ENCODE data around the gene SPAG16.

SPAG16 gene

DNA sequence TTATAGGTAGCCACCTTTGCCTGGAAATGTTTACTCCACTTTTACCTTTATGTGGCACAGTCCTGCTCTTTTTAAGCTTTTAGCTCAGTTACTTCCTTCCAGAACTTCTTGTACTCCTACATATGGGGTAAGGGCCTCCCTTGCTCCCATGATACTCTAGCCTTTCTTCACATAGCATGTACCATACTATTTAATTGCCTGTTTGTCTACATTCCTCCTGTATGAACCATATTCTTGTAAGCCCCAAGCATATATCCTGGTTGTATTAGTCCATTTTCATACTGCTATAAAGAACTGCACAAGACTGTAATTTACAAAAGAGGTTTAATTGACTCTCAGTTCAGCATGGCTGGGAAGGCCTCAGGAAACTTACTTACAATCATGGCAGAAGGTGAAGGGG lies 1035.9 kb downstream of the SPAG16 start:
- no peak for DNase-seq

GRCh38 chr2:214322662-214323061 lies 1038.4 kb downstream of the SPAG16 start:
- no peak for DNase-seq

- DNase-seq = no peak
These were observed 1041.1 kb downstream of the SPAG16 start for GRCh38 chr2:214325404-214325803.

GRCh38 chr2:214328941-214329340 lies 1044.7 kb downstream of the SPAG16 start:
- no peak for DNase-seq

GRCh38 chr2:214341646-214342045 lies 1057.4 kb downstream of the SPAG16 start:
- no peak for DNase-seq

DNA sequence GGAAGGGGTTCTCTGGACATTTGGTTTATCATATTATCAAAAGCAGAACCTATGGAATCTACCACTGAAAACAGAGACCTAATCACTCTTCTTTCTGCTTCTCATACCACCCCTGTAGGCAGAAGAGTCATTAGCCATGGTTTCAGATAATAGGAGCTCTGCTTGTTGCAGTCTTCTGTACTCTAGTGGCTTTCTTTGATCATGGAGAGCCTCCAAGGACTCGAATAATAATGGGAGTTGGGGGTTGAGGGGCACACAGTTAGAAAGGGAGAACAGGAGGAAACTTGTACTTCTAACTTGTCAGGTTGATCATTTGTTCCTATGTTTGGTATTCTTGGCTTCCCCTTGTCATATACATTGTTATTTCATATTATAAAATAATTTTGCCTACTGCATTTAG lies 1074.2 kb downstream of the SPAG16 start:
- DNase-seq = no peak

GRCh38 chr2:214361116-214361515 lies 1076.9 kb downstream of the SPAG16 start:
- no peak for DNase-seq

DNA sequence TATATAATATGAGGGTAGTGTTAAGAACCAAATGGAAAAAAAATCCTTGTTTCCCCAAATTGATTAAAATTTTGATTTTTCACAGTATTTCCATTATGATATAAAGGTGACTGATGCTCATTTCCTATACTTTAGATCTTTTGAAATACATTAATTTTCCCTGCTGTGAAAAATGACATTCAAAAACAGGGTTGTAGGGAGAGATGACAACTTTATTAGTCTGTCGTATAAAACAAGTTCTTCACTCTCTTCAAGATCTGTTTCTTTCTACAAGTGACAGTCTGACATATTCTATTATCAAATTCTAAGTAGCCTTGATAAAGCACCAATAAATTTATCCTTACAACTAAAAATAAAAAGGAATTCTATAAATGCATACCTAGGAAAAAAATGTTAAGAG lies 1081.3 kb downstream of the SPAG16 start:
- no peak for DNase-seq

- no peak for DNase-seq
These were observed 1082.9 kb downstream of the SPAG16 start for GRCh38 chr2:214367171-214367570.

GRCh38 chr2:214376618-214377285 lies 1092.5 kb downstream of the SPAG16 start:
- DNase-seq = no peak

DNA sequence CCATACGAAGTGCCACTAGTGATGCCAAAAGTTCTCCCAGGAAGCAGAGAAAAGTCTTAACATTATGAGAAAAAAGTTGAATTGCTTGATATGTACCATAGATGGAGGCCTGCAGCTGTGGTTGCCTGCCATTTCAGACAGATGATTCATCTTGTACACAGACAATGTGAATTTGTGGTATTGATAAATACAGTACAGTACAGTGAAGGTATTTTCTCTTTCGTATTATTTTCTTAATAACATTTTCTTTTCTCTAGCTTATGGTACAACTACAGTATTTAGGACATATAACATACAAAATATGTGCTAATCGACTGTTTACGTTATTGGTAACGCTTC lies 1093.0 kb downstream of the SPAG16 start:
- no peak for DNase-seq

DNA sequence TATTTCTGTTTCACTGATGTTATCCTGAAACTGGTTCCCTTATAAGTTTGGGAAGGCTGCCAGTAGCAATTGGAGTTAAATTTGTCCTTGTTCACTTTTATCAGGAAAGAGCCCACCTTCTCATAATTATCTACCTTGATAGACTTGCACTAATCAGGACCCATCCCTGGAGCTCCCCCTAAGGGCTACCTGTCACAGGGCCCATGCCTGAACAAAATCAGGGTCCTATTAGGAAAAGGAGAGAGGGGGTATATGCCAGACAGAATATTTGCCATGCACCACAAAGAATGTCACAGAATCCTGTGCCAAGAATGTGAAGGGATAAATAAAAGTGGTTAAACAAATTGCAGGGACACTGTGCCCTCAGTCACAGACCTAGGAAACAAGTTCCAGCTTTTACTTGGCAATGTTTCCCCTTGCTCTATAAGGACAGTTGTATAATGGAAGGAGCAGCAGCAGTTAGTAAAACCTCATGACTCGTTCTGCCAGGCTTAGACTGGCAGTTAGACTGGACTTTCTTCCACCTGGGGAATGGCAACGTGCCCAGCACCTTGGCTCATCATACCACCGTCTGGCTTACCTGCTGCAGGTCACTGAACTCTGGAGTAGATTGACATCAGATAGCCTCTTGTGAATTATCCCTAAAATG lies 1094.3 kb downstream of the SPAG16 start:
- DNase-seq = no peak

GRCh38 chr2:214379227-214379626 lies 1095.0 kb downstream of the SPAG16 start:
- no peak for DNase-seq

DNA sequence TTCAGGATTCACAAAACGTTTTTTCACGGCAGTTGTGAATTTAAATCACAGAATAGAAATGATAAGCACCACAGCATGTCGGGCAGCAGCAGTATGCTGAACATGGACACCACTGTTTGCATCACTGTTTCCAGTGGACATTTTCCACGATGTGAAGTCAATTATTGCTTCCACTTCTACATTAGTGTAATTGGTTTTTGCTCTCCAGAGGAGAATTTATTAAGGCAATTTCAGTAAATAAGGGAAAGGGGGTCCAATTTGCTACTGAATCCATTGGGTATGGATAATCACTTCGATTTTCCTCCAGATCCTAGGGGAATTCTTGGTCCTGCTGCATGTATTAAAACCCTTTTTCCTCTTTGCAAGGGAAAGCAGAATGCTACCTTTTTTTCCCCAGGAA lies 1096.4 kb downstream of the SPAG16 start:
- DNase-seq = no peak

- DNase-seq = no peak
These were observed 1098.0 kb downstream of the SPAG16 start for GRCh38 chr2:214382229-214382628.

DNA sequence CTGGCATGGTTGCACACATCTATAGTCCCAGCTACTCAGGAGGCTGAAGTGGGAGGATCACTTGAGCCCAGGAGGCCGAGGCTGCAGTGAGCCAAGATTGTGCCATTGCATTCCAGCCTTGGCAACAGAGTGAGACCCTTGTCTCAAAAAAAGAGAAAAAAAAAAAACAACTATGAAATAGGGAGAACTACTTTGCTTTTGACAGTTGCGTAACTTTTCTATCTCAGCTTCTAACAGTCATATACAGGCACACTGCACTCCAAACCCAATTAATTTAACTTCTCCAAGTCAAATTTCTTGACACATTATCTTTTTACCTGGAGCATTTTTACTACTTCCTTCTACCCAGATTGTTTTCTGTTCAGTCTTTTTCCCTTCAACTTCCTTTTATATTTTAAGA lies 1102.5 kb downstream of the SPAG16 start:
- no peak for DNase-seq

- no peak for DNase-seq
These were observed 1105.1 kb downstream of the SPAG16 start for GRCh38 chr2:214389334-214389733.

- no peak for DNase-seq
These were observed 1109.5 kb downstream of the SPAG16 start for GRCh38 chr2:214393796-214394195.

GRCh38 chr2:214395040-214395439 lies 1110.8 kb downstream of the SPAG16 start:
- no peak for DNase-seq

GRCh38 chr2:214401580-214401979 lies 1117.3 kb downstream of the SPAG16 start:
- no peak for DNase-seq

DNA sequence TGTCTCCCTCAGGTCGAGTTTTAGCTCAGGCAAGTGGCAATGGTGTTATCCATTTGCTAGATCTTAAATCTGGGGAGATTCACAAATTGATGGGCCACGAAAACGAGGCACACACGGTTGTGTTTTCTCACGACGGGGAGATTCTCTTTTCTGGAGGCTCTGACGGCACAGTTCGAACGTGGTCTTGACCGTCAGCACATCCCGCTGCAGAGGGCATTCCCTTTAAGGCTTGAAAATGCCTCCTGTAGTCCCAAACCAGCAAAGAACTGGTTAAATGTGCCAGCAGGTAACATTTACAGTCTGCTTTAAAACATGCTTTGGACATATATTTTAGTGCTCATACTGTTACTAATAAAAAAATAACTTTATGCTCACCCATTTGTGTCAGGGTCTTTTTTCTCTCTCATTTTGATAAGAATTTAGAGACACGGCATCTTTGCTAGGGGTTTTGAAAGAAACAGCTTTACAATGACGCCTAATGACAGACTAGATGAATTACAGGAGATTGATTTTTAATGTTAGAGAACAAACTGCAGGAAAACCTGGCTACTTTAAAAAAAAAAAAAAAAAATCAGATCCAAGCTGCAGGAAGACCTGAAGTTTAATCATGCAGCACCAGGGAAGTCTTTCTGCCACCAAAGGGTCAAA lies 1126.0 kb downstream of the SPAG16 start:
- no peak for DNase-seq

- no peak for DNase-seq
These were observed 1126.8 kb downstream of the SPAG16 start, which contains the start of gene VWC2L for GRCh38 chr2:214410918-214411554. Gene VWC2L, plus strand, starts transcription at chr2:214411054. Its CDS starts 3,140 bp downstream, at chr2:214414194.

- DNase-seq = no peak
These were observed 1128.4 kb downstream of the SPAG16 start for GRCh38 chr2:214412679-214413078.

DNA sequence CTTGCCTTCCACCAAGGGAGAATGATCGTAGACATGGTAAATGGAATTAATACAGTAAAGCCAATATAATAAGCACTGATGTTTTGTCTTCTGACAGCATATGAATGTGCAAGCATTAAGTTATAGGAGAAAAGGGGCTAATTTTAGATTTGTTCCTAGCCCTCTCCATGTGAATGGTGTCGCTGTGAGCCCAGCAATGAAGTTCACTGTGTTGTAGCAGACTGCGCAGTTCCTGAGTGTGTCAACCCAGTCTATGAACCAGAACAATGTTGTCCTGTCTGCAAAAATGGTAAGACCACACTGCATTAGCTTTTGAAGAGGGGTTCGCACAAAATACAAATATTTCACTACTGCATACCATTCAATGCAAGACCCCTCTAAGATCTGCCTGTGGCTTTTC lies 1152.2 kb downstream of the SPAG16 start:
- no peak for DNase-seq

Data from cortex of kidney (tissue), 1 donor.